ENCODE measurements around the gene QRSL1.
A peak's percentile ranks its signal among the peaks of the same experiment; 100 is the strongest.
"Not testable (repeated sequence)": the region's sequence is repeated elsewhere in the genome, so short reads cannot be mapped to it uniquely, and the experiment has no call there.

Gene QRSL1

DNA sequence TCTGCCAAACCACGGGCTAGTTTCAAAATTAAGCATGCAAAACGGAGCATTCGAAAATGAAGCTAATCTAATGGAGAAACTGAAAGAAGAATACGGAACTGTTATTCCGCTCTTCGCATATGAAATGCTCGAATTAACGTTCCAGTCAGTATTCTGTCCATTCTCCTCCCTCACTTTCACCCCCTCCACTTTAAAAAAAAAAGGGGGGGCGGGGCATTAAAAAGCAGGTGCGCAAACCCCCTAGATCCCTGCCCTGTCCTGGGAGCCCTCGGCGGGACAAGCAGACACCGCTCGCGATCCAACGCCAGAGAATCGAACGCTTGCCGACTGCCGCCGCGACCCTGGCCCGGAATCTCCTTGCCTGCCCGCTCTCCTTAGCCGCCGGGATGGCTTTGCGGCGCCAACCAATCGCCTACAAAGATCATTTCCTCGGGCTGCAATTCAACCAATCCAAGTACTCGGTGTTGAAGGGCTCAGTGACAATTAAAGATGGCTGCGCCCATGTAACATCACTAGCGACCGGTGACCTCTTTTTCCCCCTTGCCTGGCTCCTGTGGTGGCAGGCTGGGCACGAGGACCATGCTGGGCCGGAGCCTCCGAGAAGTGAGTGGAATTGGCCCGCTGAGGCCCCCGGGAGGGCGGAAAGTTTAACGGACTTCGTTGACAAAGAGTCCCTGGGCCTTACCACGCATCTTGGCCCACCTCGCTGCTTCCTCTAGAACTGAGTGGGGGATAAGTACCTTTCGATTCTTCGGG is at the start of gene QRSL1, which contains the start of gene RTN4IP1:
Gene QRSL1 (plus strand): TSS at position 476 of the 756 bp plus-strand sequence. CDS start 104 bp downstream, at position 580.
Gene RTN4IP1 (minus strand): TSS at position 396 of the 756 bp plus-strand sequence. CDS start 477 bp downstream, outside the sequence.
- DNase-seq = peak; percentile 84 to 94

- DNase-seq = no peak
Observed at GRCh38 chr6:106581468-106581867, 47.9 kb upstream of the QRSL1 start.

DNA sequence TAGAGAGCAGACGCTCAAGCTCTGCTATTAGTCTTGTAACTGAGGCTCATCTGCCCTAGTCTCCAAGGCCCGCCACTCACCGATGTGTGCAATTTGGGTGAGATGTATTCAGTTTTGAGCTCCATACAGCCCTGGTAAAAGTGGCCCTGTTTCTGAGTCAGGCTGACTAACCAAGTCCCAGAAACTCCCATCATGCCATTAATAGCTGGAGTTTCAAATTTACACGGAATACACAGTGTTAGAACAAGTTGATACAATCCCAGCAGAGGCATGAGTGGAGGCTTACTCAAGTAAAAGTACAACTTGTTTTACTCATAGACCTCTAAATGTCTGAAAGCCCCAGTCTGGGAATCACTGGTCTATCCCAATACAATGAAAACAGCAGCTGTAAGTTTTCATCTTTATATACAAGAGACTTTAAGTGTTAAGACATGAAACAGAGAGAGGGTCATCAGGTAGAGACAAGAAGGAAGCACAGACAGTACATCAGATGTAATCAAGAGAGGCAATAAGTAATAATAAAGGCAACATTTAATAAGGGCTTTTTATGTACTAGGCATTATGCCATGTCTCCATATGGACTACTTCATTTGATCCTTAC is 42.5 kb upstream of the QRSL1 start:
- no peak for DNase-seq

DNA sequence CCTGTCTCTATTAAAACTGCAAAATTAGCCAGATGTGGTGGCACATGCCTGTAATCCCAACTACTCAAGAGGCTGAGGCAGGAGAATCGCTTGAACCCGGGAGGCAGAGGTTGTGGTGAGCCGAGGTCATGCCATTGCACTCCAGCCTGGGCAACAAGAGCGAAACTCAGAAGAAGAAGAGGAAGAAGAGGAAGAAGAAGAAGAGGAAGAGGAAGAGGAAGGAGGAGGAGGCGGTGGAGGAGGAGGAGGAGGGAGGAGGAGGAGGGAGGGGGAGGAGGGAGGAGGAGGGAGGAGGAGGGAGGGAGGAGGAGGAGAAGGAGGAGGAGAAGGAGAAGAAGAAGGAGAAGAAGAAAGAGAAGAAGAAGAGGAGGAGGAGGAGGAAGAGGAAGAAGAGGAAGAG is 40.4 kb upstream of the QRSL1 start:
- DNase-seq = not testable (repeated sequence)

- no peak for DNase-seq
Observed at GRCh38 chr6:106591111-106591825, 38.1 kb upstream of the QRSL1 start.

DNA sequence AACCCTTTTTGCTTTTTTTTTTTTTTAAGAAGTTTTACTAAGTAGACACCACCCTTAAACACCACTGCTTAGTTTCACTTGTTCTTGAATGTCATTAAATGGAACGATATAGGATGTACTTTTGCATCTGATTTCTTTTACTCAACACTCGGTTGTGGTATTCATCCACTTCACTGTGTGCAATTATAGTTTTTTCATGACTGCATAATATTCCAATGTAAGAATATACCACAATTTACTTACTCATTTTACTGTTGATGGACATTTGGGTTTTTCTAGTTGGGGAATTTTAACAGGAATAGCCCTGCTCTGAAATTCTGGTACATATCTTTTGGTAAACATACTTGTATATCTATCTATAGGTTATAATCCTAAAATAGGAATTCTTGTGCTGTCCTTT is 29.9 kb upstream of the QRSL1 start:
- DNase-seq = no peak

DNA sequence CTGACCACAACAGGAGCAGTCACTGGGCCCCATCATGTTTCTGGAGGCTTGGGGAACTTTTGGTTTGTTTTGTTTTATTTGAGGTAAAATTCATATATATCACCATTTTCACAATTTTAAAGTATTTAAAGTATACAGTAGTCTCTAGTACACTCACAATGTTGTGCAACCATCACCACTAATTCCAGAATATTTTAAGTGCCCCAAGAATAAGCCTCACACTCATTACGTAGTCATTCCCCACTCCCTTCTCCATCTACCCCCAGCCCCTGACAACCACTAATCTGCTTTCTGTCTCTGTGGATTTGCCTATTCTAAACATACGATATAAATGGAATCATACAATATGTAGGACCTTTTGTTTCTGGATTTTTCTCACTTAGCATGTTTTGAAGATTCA is 29.0 kb upstream of the QRSL1 start:
- DNase-seq = no peak

DNA sequence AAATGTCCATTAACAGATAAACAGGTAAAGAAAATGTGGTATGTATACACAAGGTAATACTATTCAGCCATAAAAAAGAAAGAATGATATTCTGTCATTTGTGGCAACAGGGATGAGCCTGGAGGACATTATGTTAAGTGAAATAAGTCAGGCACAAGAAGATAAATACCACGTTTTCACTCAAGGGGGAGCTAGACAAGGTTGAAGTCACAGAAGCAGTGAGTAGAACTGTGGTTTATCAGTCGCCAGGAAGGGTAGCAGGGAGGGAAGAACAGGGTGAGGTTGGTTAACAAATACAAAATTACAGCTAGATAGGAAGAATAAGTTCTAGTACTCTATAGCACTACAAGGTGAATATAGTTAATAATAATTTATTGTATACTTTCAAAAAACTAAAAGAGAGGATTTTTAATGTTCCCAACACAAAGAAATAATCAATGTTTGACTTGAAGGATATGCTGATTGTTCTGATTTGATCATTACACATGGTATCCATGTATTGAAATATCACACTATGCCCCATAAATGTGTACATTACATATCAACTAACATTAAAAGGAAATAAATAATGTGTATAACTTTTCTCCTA is 21.2 kb upstream of the QRSL1 start:
- DNase-seq = peak; percentile 8 to 55

GRCh38 chr6:106609699-106610098 is 19.7 kb upstream of the QRSL1 start:
- peak in 1 of 2 experiments; percentile 35 for DNase-seq

- DNase-seq = no peak
Observed at GRCh38 chr6:106611030-106611429, 18.3 kb upstream of the QRSL1 start.

GRCh38 chr6:106612671-106613416 is 16.5 kb upstream of the QRSL1 start:
- no peak for DNase-seq

- DNase-seq = no peak
Observed at GRCh38 chr6:106613590-106613989, 15.8 kb upstream of the QRSL1 start.

GRCh38 chr6:106614166-106614565 is 15.2 kb upstream of the QRSL1 start:
- no peak for DNase-seq

DNA sequence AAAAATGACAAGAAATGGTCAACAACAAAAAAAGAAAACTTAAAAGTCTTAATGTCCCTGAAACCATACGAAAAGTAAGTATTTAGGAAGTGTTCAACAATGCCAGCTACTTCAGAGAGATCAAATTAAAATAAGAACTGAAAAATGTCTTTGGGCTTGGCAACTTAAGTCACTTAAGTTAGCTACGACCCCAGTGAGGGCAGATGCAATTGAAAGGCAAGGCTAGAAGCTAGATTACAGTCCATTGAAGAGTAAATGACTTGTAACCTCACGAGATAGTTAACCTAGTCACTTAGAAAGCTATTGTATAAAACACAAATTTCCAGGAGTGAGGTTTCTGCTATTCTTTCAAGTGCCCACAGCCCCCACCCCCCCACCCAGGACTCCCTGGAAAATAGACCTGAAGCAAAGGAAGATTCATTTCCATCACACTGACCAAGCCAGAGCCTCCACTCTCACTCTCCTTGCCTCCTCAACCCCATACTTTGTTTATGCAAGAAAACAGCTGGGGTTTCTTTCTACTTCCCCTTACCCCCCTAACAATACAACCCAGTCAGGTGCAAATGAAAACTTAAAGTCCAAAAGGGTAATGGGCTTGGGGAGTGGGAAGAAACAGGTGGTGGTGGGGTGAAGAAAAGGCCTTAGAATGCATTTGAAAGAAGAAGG is 14.7 kb upstream of the QRSL1 start:
- no peak for DNase-seq

- no peak for DNase-seq
Observed at GRCh38 chr6:106617302-106617701, 12.1 kb upstream of the QRSL1 start.

DNA sequence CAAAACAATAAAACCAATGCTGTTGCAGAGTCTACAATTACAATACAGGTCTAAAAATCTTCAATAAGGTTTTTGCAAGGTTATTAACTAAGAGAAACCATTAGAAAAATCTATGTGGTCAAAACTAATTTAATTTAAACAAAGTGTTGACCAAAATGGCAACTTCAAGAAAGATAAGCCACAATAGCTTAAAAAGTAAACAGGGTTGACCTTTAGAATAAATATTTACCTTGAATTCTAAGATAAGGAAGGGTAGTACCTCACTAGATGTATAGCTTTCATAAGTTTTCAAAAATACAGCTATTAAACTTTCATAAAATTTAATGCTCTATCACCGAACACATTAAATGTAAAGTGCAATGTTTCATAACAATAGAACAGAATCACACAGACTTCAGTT is 11.5 kb upstream of the QRSL1 start:
- no peak for DNase-seq

DNA sequence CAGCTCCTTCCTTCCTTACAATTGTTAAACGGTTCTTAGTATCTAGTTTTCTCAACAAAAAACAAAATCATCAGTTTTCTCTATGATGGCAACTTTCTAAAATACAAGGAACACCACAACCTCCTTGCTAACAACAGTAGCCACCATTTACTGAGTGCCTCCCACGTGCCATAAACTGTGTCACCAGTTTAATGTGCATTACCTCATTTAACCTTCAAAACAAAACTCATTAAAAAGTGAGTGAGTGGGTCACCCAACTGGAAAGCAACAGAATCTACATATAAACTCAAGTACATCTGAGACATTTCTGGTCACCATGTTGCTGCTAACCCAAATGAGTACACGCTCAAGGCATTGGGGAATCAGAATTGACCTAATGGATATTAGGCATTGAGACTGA is 11.1 kb upstream of the QRSL1 start:
- no peak for DNase-seq

GRCh38 chr6:106619223-106619622 is 10.2 kb upstream of the QRSL1 start:
- DNase-seq = no peak

GRCh38 chr6:106620931-106621672 is 8.3 kb upstream of the QRSL1 start:
- no peak for DNase-seq

DNA sequence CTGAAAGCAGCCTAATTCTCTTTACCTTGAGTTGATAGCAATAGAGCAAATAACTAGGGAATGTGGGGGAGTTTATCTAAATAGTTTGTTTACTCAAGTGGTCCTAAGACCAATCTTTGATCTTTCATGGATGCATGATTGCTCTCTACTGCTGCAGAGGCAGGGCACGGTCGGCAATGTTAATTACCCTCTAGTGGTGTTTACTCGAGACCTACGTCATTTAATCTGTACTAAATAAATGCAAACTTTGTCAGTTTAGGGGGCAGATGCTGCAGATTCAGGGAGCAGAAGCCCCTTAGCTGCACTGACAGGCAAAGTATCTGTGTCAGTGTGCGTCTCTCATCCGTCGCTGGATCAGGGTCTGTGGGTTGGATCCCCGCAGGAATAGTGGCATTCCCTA is 7.0 kb upstream of the QRSL1 start:
- DNase-seq = no peak

DNA sequence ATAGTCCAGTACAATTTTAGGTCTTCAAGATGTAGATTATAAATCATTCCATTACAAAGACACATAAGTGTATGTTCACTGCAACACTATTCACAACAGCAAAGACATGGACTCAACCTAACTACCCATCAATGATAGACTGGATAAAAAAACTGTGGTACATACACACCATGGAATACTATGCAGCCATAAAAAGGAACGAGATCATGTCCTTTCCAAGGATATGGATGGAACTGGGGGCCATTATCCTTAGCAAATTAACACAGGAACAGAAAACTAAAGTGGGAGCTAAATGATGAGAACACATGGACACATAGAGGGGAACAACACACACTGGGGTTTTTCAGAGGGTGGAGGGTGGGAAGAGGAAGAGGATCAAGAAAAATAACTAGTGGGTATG is 6.3 kb upstream of the QRSL1 start:
- DNase-seq = no peak
